ENCODE results near the gene TOPBP1.
"Not testable (repeated sequence)": the region's sequence is repeated elsewhere in the genome, so short reads cannot be mapped to it uniquely, and the experiment has no call there.

The TOPBP1 gene

GRCh38 chr3:133673746-133674145 is 12.0 kb upstream of the TOPBP1 start:
- no peak for DNase-seq

- no peak for DNase-seq
These were observed 10.7 kb upstream of the TOPBP1 start for GRCh38 chr3:133672461-133672860.

GRCh38 chr3:133670525-133670995 is 8.8 kb upstream of the TOPBP1 start:
- no peak for DNase-seq

- DNase-seq = no peak
These were observed 8.3 kb upstream of the TOPBP1 start for GRCh38 chr3:133669949-133670524.

- DNase-seq = no peak
These were observed 5.4 kb upstream of the TOPBP1 start for GRCh38 chr3:133667118-133667517.

- DNase-seq = not testable (repeated sequence)
These were observed 3.4 kb upstream of the TOPBP1 start for GRCh38 chr3:133665188-133665587.

GRCh38 chr3:133663569-133664313 is 2.0 kb upstream of the TOPBP1 start:
- DNase-seq = peak; percentile 73

GRCh38 chr3:133662278-133662651 is 524 bp upstream of the TOPBP1 start:
- DNase-seq = peak; percentile 38

GRCh38 chr3:133659806-133660205 is 1.9 kb downstream of the TOPBP1 start:
- DNase-seq = no peak

- DNase-seq = no peak
These were observed 5.8 kb downstream of the TOPBP1 start for GRCh38 chr3:133655731-133656515.

- no peak for DNase-seq
These were observed 12.2 kb downstream of the TOPBP1 start for GRCh38 chr3:133649486-133650068.

- DNase-seq = no peak
These were observed 17.0 kb downstream of the TOPBP1 start for GRCh38 chr3:133644768-133645167.

GRCh38 chr3:133643611-133644010 is 18.1 kb downstream of the TOPBP1 start:
- DNase-seq = no peak

- no peak for DNase-seq
These were observed 20.5 kb downstream of the TOPBP1 start for GRCh38 chr3:133641254-133641653.

GRCh38 chr3:133633439-133633838 is 28.3 kb downstream of the TOPBP1 start:
- DNase-seq = no peak

GRCh38 chr3:133629146-133629545 is 32.6 kb downstream of the TOPBP1 start:
- no peak for DNase-seq

- DNase-seq = no peak
These were observed 34.0 kb downstream of the TOPBP1 start for GRCh38 chr3:133627789-133628188.

- DNase-seq = no peak
These were observed 41.5 kb downstream of the TOPBP1 start for GRCh38 chr3:133620066-133620784.

GRCh38 chr3:133611534-133611933 is 50.2 kb downstream of the TOPBP1 start:
- DNase-seq = no peak

- DNase-seq = no peak
These were observed 51.7 kb downstream of the TOPBP1 start for GRCh38 chr3:133610031-133610430.

GRCh38 chr3:133608388-133608787 is 53.4 kb downstream of the TOPBP1 start:
- no peak for DNase-seq

GRCh38 chr3:133607816-133608215 is 53.9 kb downstream of the TOPBP1 start:
- DNase-seq = no peak

GRCh38 chr3:133606902-133607301 is 54.8 kb downstream of the TOPBP1 start:
- no peak for DNase-seq
